ENCODE results near the gene RNF181. TPM values are rescaled to one million over a fixed set of nuclear protein-coding genes. Genes with fewer than 3 reads are reported as not detected.

The RNF181 gene
- polyA plus RNA-seq, 1 donor (not counting 4 experiments of a cell fraction or from before 2014, with no cell fraction given), result 264 TPM

DNA sequence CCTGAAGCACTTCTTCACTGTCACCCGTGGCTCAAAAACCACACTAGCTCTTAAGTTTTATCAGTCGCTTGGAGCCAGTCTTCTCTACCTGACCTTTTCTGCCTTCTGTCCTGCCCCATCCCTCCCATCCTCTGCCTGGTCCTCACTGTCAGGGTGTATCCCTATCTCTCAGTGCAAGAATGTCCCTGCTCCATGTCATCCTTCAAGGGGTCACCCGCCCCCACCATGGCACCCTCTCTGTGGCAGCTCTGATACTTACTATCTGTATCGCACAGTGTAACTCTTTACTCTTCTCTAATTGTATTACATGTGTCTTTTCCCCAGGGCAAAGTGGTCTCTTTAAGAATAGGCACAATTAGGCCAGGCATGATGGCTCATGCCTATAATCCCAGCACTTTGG lies 6.9 kb upstream of the RNF181 start:
- H3K9me1 ChIP-seq (ENCODE audit: control insufficient read depth, extremely low read depth, insufficient read depth, low read length), result no peaks in the 10 kb centered on the region
- FAIRE-seq (no peak), DNase-seq (ENCODE audit: low read depth, low spot score) (no peak)
- H3K9me3 ChIP-seq (ENCODE audit: control insufficient read depth, low read depth, low read length), result no peaks in the 10 kb centered on the region
- H3K27me3 ChIP-seq (ENCODE audit: control insufficient read depth, extremely low read depth, insufficient read depth, low read length), result no peaks in the 10 kb centered on the region
- no peaks in the 10 kb centered on the region for H4K20me1 ChIP-seq (ENCODE audit: control insufficient read depth, extremely low read depth, insufficient read depth, low read length)
- H3K4me3 ChIP-seq (ENCODE audit: control insufficient read depth in 2 of 3, extremely low read depth in 1 of 3, insufficient read depth in 2 of 3, low read depth in 1 of 3, low read length in 3 of 3), result no peak overlapping the region
- H3K4me1 ChIP-seq (ENCODE audit: control insufficient read depth, extremely low read depth, insufficient read depth, low read length), result peaks cover 23% of the 10 kb centered on the region
- no peaks in the 10 kb centered on the region for H3K36me3 ChIP-seq (ENCODE audit: control insufficient read depth in 2 of 2, extremely low read depth in 1 of 2, insufficient read depth in 2 of 2, low read length in 2 of 2)
- no peak overlapping the region for H2AFZ ChIP-seq (ENCODE audit: control insufficient read depth, low read length)
- no peak overlapping the region for H3K4me2 ChIP-seq (ENCODE audit: control insufficient read depth, extremely low read depth, insufficient read depth, low read depth, low read length)
- dilution Hi-C loops (cut with MboI; ENCODE audit: extremely low pct_ligation_motif_present, low sequenced_read_pairs), result no loop called here
- no peak overlapping the region for H3K27ac ChIP-seq (ENCODE audit: control insufficient read depth, insufficient read depth, low read length)
- no peak overlapping the region for H3K9ac ChIP-seq (ENCODE audit: control insufficient read depth, extremely low read depth, insufficient read depth, low read length)
- no peaks in the 10 kb centered on the region for H3K79me2 ChIP-seq (ENCODE audit: control insufficient read depth, insufficient read depth, low read length)
- no peak for TF ChIP-seq EZH2 (IDR thresholded peaks at IDR 0.05; ENCODE audit: low read length)
- TF ChIP-seq, protein P1, sequence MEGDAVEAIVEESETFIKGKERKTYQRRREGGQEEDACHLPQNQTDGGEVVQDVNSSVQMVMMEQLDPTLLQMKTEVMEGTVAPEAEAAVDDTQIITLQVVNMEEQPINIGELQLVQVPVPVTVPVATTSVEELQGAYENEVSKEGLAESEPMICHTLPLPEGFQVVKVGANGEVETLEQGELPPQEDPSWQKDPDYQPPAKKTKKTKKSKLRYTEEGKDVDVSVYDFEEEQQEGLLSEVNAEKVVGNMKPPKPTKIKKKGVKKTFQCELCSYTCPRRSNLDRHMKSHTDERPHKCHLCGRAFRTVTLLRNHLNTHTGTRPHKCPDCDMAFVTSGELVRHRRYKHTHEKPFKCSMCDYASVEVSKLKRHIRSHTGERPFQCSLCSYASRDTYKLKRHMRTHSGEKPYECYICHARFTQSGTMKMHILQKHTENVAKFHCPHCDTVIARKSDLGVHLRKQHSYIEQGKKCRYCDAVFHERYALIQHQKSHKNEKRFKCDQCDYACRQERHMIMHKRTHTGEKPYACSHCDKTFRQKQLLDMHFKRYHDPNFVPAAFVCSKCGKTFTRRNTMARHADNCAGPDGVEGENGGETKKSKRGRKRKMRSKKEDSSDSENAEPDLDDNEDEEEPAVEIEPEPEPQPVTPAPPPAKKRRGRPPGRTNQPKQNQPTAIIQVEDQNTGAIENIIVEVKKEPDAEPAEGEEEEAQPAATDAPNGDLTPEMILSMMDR (optimal IDR thresholded peaks at IDR 0.05 in 1 of 3, IDR thresholded peaks at IDR 0.05 in 1 of 3, conservative IDR thresholded peaks at IDR 0.05 in 1 of 3; ENCODE audit: extremely low read depth in 1 of 3, insufficient read depth in 2 of 3, low read length in 3 of 3), result no peak

DNA sequence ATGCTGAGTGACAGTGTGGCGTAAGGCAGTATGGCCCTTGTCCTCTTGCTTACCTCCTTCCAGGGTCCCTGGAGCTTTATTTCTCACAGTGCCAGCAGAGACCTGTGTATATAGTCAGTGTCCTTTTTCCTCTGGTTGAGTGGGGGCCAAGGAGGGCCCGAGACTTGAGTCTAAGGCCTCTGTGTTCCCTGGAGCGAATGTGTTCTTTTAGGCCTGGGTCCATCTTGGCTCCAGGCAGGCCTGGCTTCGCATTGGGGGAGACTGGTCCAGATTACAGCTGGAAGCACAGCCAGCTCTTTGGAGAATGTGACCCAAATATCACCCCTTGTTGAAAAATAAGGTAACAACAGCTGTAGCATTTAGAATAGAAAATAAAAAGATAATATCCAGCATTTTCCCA lies 6.4 kb upstream of the RNF181 start:
- dilution Hi-C loops (cut with MboI; ENCODE audit: extremely low pct_ligation_motif_present, low sequenced_read_pairs), result no loop called here

More for the DNA sequence above, 6.4 kb upstream of the RNF181 start:
- Histone ChIP-seq H3K4me1 (ENCODE audit: control insufficient read depth, extremely low read depth, insufficient read depth, low read length) (peaks cover 23% of the 10 kb centered on the region), H3K9ac (ENCODE audit: control insufficient read depth, extremely low read depth, insufficient read depth, low read length) (no peak overlapping the region), H3K4me3 (ENCODE audit: control insufficient read depth in 2 of 3, extremely low read depth in 1 of 3, insufficient read depth in 2 of 3, low read depth in 1 of 3, low read length in 3 of 3) (no peak overlapping the region), H3K79me2 (ENCODE audit: control insufficient read depth, insufficient read depth, low read length) (no peaks in the 10 kb centered on the region), H2AFZ (ENCODE audit: control insufficient read depth, low read length) (no peak overlapping the region), H3K9me3 (ENCODE audit: control insufficient read depth, low read depth, low read length) (no peaks in the 10 kb centered on the region), H4K20me1 (ENCODE audit: control insufficient read depth, extremely low read depth, insufficient read depth, low read length) (no peaks in the 10 kb centered on the region), H3K9me1 (ENCODE audit: control insufficient read depth, extremely low read depth, insufficient read depth, low read length) (no peaks in the 10 kb centered on the region), H3K36me3 (ENCODE audit: control insufficient read depth in 2 of 2, extremely low read depth in 1 of 2, insufficient read depth in 2 of 2, low read length in 2 of 2) (no peaks in the 10 kb centered on the region), H3K4me2 (ENCODE audit: control insufficient read depth, extremely low read depth, insufficient read depth, low read depth, low read length) (no peak overlapping the region), H3K27me3 (ENCODE audit: control insufficient read depth, extremely low read depth, insufficient read depth, low read length) (no peaks in the 10 kb centered on the region), H3K27ac (ENCODE audit: control insufficient read depth, insufficient read depth, low read length) (no peak overlapping the region)
- no peak for FAIRE-seq
- DNase-seq (ENCODE audit: low read depth, low spot score), result no peak
- TF ChIP-seq EZH2 (IDR thresholded peaks at IDR 0.05; ENCODE audit: low read length), result no peak
- TF ChIP-seq, protein P1 (optimal IDR thresholded peaks at IDR 0.05 in 1 of 3, IDR thresholded peaks at IDR 0.05 in 1 of 3, conservative IDR thresholded peaks at IDR 0.05 in 1 of 3; ENCODE audit: extremely low read depth in 1 of 3, insufficient read depth in 2 of 3, low read length in 3 of 3), result no peak
